ENCODE data around the gene SLC25A10.

DNA sequence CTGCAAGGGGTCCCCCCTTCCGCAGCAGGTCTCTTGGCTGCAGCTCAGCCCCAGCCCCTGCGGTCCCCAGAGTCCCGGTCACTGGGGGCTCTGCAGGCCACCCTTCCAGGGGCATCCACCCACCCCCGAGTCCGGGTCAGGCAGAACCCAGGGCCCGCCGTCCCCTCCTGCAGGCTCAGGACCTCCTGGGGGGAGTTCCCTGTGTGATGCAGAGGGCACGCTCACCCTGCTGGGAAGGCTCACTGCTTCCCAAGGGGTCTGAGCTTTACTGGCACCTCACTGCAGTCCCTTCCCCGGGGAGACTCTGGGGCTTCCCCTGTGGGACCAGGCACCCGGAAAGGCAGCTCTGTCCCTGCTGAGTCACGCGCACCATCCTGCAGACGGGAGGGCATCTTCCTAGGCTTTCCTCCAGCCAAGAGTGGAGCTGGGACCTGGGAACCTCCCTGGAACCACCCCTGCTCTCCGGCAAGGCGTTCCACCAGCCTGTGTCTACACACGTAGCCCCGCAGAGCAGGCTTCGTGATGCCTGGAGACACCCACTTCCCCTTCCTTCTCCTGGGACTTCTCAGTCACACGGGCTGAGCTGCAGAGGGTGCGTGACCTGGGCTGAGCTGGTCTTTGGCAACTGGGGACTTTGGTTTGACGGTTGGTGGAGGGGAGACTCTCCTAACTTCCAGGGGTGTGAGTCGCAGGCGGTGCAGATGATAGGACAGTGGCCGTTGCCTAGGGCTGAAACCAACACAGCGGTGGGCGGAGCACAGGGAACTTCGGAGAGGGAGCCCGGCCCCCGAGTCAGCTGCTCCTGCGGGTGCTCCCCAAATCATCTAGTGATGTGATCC is 23.4 kb downstream of the SLC25A10 start:
- TF ChIP-seq EP300 (IDR thresholded peaks at IDR 0.05; ENCODE audit: borderline replicate concordance) = no peak
- no peak for TF ChIP-seq NFIC (IDR thresholded peaks at IDR 0.05)
- no peak for TF ChIP-seq RAD21 (IDR thresholded peaks at IDR 0.05; ENCODE audit: low read depth)
- TF ChIP-seq MAX (IDR thresholded peaks at IDR 0.05) = peak; percentile 60; the same call in 1 of the 2 replicates
- TF ChIP-seq TCF12 (IDR thresholded peaks at IDR 0.05; ENCODE audit: low read depth) = no peak
- no peak for TF ChIP-seq TAF1 (IDR thresholded peaks at IDR 0.05; ENCODE audit: low read depth)
- TF ChIP-seq CREB1 (IDR thresholded peaks at IDR 0.05; ENCODE audit: low read depth) = no peak
- TF ChIP-seq EGR1 (IDR thresholded peaks at IDR 0.05) = no peak
- TF ChIP-seq FOXM1 (IDR thresholded peaks at IDR 0.05; ENCODE audit: borderline replicate concordance, low read depth) = no peak
- TF ChIP-seq, protein P1, sequence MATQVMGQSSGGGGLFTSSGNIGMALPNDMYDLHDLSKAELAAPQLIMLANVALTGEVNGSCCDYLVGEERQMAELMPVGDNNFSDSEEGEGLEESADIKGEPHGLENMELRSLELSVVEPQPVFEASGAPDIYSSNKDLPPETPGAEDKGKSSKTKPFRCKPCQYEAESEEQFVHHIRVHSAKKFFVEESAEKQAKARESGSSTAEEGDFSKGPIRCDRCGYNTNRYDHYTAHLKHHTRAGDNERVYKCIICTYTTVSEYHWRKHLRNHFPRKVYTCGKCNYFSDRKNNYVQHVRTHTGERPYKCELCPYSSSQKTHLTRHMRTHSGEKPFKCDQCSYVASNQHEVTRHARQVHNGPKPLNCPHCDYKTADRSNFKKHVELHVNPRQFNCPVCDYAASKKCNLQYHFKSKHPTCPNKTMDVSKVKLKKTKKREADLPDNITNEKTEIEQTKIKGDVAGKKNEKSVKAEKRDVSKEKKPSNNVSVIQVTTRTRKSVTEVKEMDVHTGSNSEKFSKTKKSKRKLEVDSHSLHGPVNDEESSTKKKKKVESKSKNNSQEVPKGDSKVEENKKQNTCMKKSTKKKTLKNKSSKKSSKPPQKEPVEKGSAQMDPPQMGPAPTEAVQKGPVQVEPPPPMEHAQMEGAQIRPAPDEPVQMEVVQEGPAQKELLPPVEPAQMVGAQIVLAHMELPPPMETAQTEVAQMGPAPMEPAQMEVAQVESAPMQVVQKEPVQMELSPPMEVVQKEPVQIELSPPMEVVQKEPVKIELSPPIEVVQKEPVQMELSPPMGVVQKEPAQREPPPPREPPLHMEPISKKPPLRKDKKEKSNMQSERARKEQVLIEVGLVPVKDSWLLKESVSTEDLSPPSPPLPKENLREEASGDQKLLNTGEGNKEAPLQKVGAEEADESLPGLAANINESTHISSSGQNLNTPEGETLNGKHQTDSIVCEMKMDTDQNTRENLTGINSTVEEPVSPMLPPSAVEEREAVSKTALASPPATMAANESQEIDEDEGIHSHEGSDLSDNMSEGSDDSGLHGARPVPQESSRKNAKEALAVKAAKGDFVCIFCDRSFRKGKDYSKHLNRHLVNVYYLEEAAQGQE (IDR thresholded peaks at IDR 0.05; ENCODE audit: low read depth) = no peak
- TF ChIP-seq YY1 (IDR thresholded peaks at IDR 0.05; ENCODE audit: low read depth) = no peak
- TF ChIP-seq TEAD4 (IDR thresholded peaks at IDR 0.05) = no peak
- no peak for TF ChIP-seq CEBPB (IDR thresholded peaks at IDR 0.05)

All from Ishikawa (cell line).